Ovary (tissue), 9 donors: ENCODE measurements around the gene OTUD7B. TPM values are rescaled to one million over a fixed set of nuclear protein-coding genes. Genes with fewer than 3 reads are reported as not detected.
A peak's percentile ranks its signal among the peaks of the same experiment; 100 is the strongest.

Source experiments
- DNase-seq, 5 donors: peaks; one replicate each; pipeline ENCODE4 v3.0.0-alpha.2; 2019 to 2020
- H3K27ac ChIP-seq, 2 donors: fragments of 200-600 bp; one replicate each; pipeline versions ENCODE4 v1.5.1 to v1.8.0; 2019 to 2022
- H3K27me3 ChIP-seq: fragments of 200-600 bp; one replicate; pipeline ENCODE4 v1.8.0; 2022
- H3K36me3 ChIP-seq: fragments of 200-600 bp; sonication (generic); one replicate; pipeline ENCODE4 v1.5.1; 2019
- H3K4me1 ChIP-seq: one replicate; pipeline ENCODE4 v1.8.1; 2013; ENCODE audit warnings: mild to moderate bottlenecking, moderate library complexity; ENCODE audit not compliant: insufficient read depth
- H3K4me3 ChIP-seq: fragments of 200-600 bp; sonication (generic); one replicate; pipeline ENCODE4 v1.5.1; 2017
- H3K9me3 ChIP-seq, 2 donors: fragments of 200-600 bp in 1 of 2; sonication (generic) in 1 of 2; one replicate each; pipeline versions ENCODE4 v1.5.1 to v1.8.1; 2013 to 2019; ENCODE audit warnings: mild to moderate bottlenecking in 1 of 2, moderate library complexity in 1 of 2
- EP300 ChIP-seq: sonication (generic); formaldehyde crosslinking; IDR thresholded peaks from one replicate; pipeline ENCODE4 v1.6.1; 2017; ENCODE audit warnings: antibody characterized with exemption
- POLR2A ChIP-seq: fragments of 450-650 bp; IDR thresholded peaks from one replicate; pipeline ENCODE4 v1.6.1; 2017; ENCODE audit warnings: antibody characterized with exemption, mild to moderate bottlenecking, moderate library complexity
- WGBS, 3 donors: extraction: QIAGEN DNeasy Blood & Tissue Kit in 1 of 3; methylation state at CpG; one replicate each; pipeline versions ENCODE4 v1.1.5 to v1.1.7; 2013 to 2017; 5-methylcytosine and 5-hydroxymethylcytosine counted together
- intact Hi-C, 4 donors: fragments of 100-400 bp; cut with DNase I; formaldehyde crosslinking; loops; one replicate each; pipeline versions ENCODE4 v1.11.0 to v1.15.1; 2022 to 2023
- polyA plus RNA-seq, 2 donors: library from polyadenylated mRNA; stranded (reverse); fragments of 200-250 nt in 1 of 2; fragments of 350-450 nt in 1 of 2; fragmentation: Illumina TruSeq in 1 of 2; extraction: RNeasy Lipid Tissue Mini Kit (QIAGEN cat#74804) in 1 of 2; gene quantifications; one replicate each; pipeline ENCODE4 v1.2.3, GENCODE V29; 2013 to 2014
- total RNA-seq, 7 donors: library from RNA; depleted of rRNA in 2 of 7; stranded (reverse); fragments of >200 nt in 2 of 7; fragmentation: NEBNext Ultra II Directional in 3 of 7; extraction: Animal tissue kit (Norgen Biotek cat#: 25700) in 3 of 7; gene quantifications; one replicate each; pipeline versions ENCODE4 v1.1.0 to v1.2.4, GENCODE V29; 2016 to 2023
- TF ChIP-seq, protein P1 (sequence below), 3 donors: fragments of 450-650 bp in 2 of 3; fragments of 200-600 bp in 1 of 3; IDR thresholded peaks; one replicate each; pipeline versions ENCODE4 v1.5.1 to v1.8.0; 2016 to 2022; ENCODE audit warnings: antibody characterized with exemption in 3 of 3, mild to moderate bottlenecking in 1 of 3
- donor health status: DM: no; HTN: no; CAD: no; lungs with moderate emphysema.
- donor health status: DM: no; HTN: no; CAD: no.
- donor health status: Bipolar disorder and iron deficiency.
- donor health status: DM: yes; HTN: yes; CAD: no.
- donor health status: DM: no; HTN: no; CAD: no.
- donor health status: DM: yes; HTN: yes; CAD: no.

OTUD7B gene
- total and polyA plus RNA-seq, 9 donors = 9.4 to 40.1 (median 28.8) TPM

GRCh38 chr1:149925751-149926150 lies 84.8 kb downstream of the OTUD7B start:
- intact Hi-C loops = no loop called here

DNA sequence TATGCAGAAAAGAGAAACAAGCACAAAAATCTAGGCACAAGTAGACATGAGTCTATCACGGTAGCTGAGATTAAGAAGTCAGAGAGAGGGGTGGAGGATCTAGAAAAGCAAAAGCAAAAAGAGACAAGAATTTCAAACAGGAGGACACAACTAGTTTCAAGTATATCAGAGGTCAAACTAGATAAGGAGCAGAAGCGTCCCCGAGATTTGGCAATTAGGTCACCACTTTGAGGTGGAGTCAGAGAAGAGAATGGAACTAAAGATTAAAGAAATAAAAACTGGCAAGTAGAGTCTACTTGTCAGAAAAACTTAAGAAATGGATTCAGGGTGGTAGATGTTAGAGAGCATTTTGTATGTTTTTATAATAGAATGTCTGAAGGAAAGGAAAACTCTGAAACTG lies 85.2 kb downstream of the OTUD7B start:
- Histone ChIP-seq H3K4me3 (no peak overlapping the region), H3K9me3 (no peaks in the 10 kb centered on the region), H3K36me3 (no peaks in the 10 kb centered on the region), H3K4me1 (peaks cover 16% of the 10 kb centered on the region), H3K27ac (no peak overlapping the region), H3K27me3 (no peaks in the 10 kb centered on the region)
- TF ChIP-seq, protein P1, sequence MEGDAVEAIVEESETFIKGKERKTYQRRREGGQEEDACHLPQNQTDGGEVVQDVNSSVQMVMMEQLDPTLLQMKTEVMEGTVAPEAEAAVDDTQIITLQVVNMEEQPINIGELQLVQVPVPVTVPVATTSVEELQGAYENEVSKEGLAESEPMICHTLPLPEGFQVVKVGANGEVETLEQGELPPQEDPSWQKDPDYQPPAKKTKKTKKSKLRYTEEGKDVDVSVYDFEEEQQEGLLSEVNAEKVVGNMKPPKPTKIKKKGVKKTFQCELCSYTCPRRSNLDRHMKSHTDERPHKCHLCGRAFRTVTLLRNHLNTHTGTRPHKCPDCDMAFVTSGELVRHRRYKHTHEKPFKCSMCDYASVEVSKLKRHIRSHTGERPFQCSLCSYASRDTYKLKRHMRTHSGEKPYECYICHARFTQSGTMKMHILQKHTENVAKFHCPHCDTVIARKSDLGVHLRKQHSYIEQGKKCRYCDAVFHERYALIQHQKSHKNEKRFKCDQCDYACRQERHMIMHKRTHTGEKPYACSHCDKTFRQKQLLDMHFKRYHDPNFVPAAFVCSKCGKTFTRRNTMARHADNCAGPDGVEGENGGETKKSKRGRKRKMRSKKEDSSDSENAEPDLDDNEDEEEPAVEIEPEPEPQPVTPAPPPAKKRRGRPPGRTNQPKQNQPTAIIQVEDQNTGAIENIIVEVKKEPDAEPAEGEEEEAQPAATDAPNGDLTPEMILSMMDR (IDR thresholded peaks at IDR 0.05) = no peak
- TF ChIP-seq EP300 = no peak
- no peak for TF ChIP-seq POLR2A
- no peak for DNase-seq
- intact Hi-C loops = no loop called here
- WGBS, 3 donors = 66 to 84% (median 83%) methylated on average over 3 of the region's 3 CpGs

More at GRCh38 chr1:149925751-149926150, 84.8 kb downstream of the OTUD7B start:
- Histone ChIP-seq H3K27me3 (no peaks in the 10 kb centered on the region), H3K36me3 (no peaks in the 10 kb centered on the region), H3K4me3 (no peak overlapping the region), H3K9me3 (no peaks in the 10 kb centered on the region), H3K27ac (no peak overlapping the region), H3K4me1 (peaks cover 16% of the 10 kb centered on the region)
- WGBS, 3 donors = 74 to 90% (median 79%) methylated on average over 2 of the region's 2 CpGs
- TF ChIP-seq, protein P1 (IDR thresholded peaks at IDR 0.05) = no peak
- no peak for TF ChIP-seq POLR2A
- TF ChIP-seq EP300 = no peak
- DNase-seq = no peak

DNA sequence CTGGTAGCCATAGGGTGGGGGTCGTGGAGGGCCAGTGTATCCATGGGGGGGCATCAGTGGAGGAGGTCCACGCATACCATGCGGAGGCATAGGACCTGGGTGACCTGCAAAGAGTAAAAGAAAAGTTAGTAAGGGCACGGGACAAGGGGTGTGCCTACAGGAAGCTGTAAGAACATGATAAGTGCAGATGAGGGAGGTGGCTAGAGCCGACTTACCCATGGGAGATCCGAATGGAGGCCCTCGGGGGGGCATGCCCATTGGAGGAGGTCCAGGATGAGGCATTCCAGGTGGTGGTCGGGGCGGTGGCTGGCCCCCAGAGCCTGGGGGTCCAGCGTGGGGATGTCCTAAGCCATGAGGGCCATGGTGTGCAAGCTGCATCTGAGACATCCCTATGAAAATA lies 86.9 kb downstream of the OTUD7B start:
- Histone ChIP-seq H3K4me3 (no peak overlapping the region), H3K4me1 (peaks cover 16% of the 10 kb centered on the region), H3K36me3 (no peaks in the 10 kb centered on the region), H3K9me3 (no peaks in the 10 kb centered on the region), H3K27me3 (no peaks in the 10 kb centered on the region), H3K27ac (no peak overlapping the region)
- no peak for TF ChIP-seq EP300
- TF ChIP-seq, protein P1 (IDR thresholded peaks at IDR 0.05) = no peak
- TF ChIP-seq POLR2A = no peak
- 79 to 83% (median 80%) methylated on average over 10 of the region's 10 CpGs for WGBS, 3 donors
- intact Hi-C loops = no loop called here
- no peak for DNase-seq

DNA sequence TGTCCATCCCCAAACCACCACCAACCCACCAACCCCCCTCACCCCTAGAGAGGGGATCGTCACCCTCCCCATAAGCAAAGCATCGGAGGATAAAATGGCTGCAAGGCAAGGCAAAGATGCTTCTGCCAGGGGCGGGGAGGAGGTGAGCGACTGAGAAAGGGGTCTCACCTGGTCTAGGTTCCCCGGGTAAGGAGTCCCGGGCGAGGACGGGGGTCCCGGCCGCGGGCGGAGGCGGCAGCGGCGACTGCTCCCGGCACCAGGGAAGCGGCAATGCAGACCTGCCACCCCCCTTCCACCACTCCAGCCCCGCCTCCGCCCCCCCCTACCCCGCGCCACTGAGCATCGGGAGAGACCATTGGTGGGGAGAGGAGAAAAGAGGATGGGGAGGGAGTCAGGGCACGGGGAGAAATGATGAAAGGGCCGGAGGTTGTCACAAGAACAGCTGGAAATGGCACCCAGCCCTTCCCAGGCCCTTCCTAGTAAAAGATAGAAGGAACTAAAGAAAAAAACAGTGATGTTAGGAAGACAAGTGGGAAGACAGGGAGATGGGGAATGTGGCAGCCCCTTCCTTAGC lies 92.9 kb downstream of the OTUD7B start, which contains the start of gene SV2A:
SV2A (minus strand) TSS at position 274 of the 574 bp plus-strand sequence. CDS start 4,004 bp downstream, outside the sequence.
- intact Hi-C loops = no loop called here
- Histone ChIP-seq H3K9me3 (no peaks in the 10 kb centered on the region), H3K4me1 (no peaks in the 10 kb centered on the region), H3K36me3 (no peaks in the 10 kb centered on the region), H3K4me3 (peak within 1 kb of the TSS; percentile 70), H3K27me3 (no peaks in the 10 kb centered on the region), H3K27ac (no peak within 1 kb of the TSS)
- DNase-seq = peak in 2 of 5 donors; percentile 49 to 61
- TF ChIP-seq POLR2A (no peak), EP300 (no peak)
- TF ChIP-seq, protein P1 (IDR thresholded peaks at IDR 0.05) = no peak
- 1 to 2% (median 1%) methylated on average over 24 of the region's 24 CpGs for WGBS, 3 donors
